Sigmoid colon (tissue), 7 donors: ENCODE measurements around the gene CLTCL1. TPM values are rescaled to one million over a fixed set of nuclear protein-coding genes. Genes with fewer than 3 reads are reported as not detected.

ENCODE experiments used
- DNase-seq: peaks from one replicate; pipeline ENCODE4 v3.0.0-alpha.2; 2019
- H3K27ac ChIP-seq, 4 donors: fragments of 200-600 bp; sonication (generic); one replicate each; pipeline ENCODE4 v1.5.1; 2016 to 2019; ENCODE audit warnings: mild to moderate bottlenecking in 1 of 4
- H3K27me3 ChIP-seq, 3 donors: fragments of 200-600 bp; sonication (generic); one replicate each; pipeline ENCODE4 v1.5.1; 2019; ENCODE audit warnings: mild to moderate bottlenecking in 1 of 3
- H3K36me3 ChIP-seq, 4 donors: fragments of 200-600 bp; sonication (generic); one replicate each; pipeline ENCODE4 v1.5.1; 2016 to 2019
- H3K4me1 ChIP-seq, 4 donors: fragments of 200-600 bp; sonication (generic); one replicate each; pipeline ENCODE4 v1.5.1; 2017 to 2019
- H3K4me3 ChIP-seq, 4 donors: fragments of 200-600 bp; sonication (generic); one replicate each; pipeline ENCODE4 v1.5.1; 2017 to 2019; ENCODE audit warnings: mild to moderate bottlenecking in 2 of 4, moderate library complexity in 1 of 4
- H3K9me3 ChIP-seq, 4 donors: fragments of 200-600 bp in 3 of 4; sonication (generic) in 3 of 4; one replicate each; pipeline versions ENCODE4 v1.5.1 to v1.6.1; 2013 to 2019
- EP300 ChIP-seq, 4 donors: sonication (generic); formaldehyde crosslinking; IDR thresholded peaks; one replicate each; pipeline ENCODE4 v1.6.1; 2017; ENCODE audit warnings: antibody characterized with exemption in 4 of 4
- POLR2A ChIP-seq, 2 donors: fragments of 450-650 bp; IDR thresholded peaks; one replicate each; pipeline ENCODE4 v1.6.1; 2016; ENCODE audit warnings: antibody characterized with exemption in 2 of 2, mild to moderate bottlenecking in 2 of 2, moderate library complexity in 2 of 2
- POLR2AphosphoS5 ChIP-seq, 4 donors: sonication (generic); formaldehyde crosslinking; IDR thresholded peaks; one replicate each; pipeline ENCODE4 v1.6.1; 2017; ENCODE audit warnings: antibody characterized with exemption in 4 of 4
- WGBS, 2 donors: extraction: QIAGEN DNeasy Blood & Tissue Kit; methylation state at CpG; one replicate each; pipeline ENCODE4 v1.1.7; 2013; 5-methylcytosine and 5-hydroxymethylcytosine counted together
- intact Hi-C: fragments of 100-400 bp; cut with DNase I; formaldehyde crosslinking; loops from one replicate; pipeline ENCODE4 v1.15.1; 2023
- polyA plus RNA-seq, 3 donors: library from polyadenylated mRNA; stranded (reverse); fragments of 200-250 nt; gene quantifications; one replicate each; pipeline ENCODE4 v1.2.3, GENCODE V29; 2013
- total RNA-seq, 4 donors: library from RNA; depleted of rRNA; stranded (reverse); fragments of >200 nt; gene quantifications; one replicate each; pipeline ENCODE4 v1.1.0, GENCODE V29; 2016
- TF ChIP-seq, protein P1 (sequence below), 4 experiments: fragments of 450-650 bp in 3 of 4; fragments of 200-600 bp in 1 of 4; IDR thresholded peaks; one replicate each; pipeline ENCODE4 v1.5.1; 2016 to 2019; ENCODE audit warnings: antibody characterized with exemption in 4 of 4, mild to moderate bottlenecking in 3 of 4, moderate library complexity in 2 of 4
- donor health status: healthy with polysubstance abuse.
- donor health status: Bipolar disorder and iron deficiency.
- donor health status: healthy.

Gene CLTCL1
- total and polyA plus RNA-seq, 7 donors = 0.92 to 5.0 (median 2.4) TPM

DNA sequence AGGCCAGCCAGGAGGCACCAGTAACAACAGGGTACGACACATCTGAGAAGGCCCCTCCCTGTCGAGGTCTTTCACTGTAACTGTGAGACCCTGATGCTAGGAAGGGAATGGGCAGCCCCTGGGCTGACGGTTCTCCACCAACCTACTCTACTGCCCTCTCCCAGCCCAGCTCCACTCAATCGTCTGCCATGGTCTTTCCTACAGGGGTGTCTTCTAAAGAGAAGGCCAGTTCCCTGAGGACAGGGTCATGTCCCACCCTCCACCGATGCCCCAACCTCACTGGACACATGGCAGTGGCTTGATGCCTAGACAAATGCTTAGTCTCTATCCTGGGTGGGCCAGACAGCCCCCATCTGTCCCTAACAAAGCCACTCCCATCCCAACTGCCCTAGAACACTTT is 67.0 kb downstream of the CLTCL1 start:
- intact Hi-C loops = no loop called here
- H3K4me1 ChIP-seq = no peaks in the 10 kb centered on the region
- DNase-seq = no peak
- TF ChIP-seq POLR2AphosphoS5 (IDR thresholded peaks at IDR 0.05) (no peak), POLR2A (IDR thresholded peaks at IDR 0.05) (no peak), EP300 (IDR thresholded peaks at IDR 0.05) (no peak)
- TF ChIP-seq, protein P1, sequence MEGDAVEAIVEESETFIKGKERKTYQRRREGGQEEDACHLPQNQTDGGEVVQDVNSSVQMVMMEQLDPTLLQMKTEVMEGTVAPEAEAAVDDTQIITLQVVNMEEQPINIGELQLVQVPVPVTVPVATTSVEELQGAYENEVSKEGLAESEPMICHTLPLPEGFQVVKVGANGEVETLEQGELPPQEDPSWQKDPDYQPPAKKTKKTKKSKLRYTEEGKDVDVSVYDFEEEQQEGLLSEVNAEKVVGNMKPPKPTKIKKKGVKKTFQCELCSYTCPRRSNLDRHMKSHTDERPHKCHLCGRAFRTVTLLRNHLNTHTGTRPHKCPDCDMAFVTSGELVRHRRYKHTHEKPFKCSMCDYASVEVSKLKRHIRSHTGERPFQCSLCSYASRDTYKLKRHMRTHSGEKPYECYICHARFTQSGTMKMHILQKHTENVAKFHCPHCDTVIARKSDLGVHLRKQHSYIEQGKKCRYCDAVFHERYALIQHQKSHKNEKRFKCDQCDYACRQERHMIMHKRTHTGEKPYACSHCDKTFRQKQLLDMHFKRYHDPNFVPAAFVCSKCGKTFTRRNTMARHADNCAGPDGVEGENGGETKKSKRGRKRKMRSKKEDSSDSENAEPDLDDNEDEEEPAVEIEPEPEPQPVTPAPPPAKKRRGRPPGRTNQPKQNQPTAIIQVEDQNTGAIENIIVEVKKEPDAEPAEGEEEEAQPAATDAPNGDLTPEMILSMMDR (IDR thresholded peaks at IDR 0.05) = no peak
- no peaks in the 10 kb centered on the region for H3K9me3 ChIP-seq
- H3K27me3 ChIP-seq = no peaks in the 10 kb centered on the region
- WGBS, 2 donors = 90 to 92% methylated on average over 5 of the region's 5 CpGs
- no peak overlapping the region for H3K4me3 ChIP-seq
- no peak overlapping the region for H3K27ac ChIP-seq
- peaks cover 0 to 28% (median 6%) of the 10 kb centered on the region in 4 donors for H3K36me3 ChIP-seq

DNA sequence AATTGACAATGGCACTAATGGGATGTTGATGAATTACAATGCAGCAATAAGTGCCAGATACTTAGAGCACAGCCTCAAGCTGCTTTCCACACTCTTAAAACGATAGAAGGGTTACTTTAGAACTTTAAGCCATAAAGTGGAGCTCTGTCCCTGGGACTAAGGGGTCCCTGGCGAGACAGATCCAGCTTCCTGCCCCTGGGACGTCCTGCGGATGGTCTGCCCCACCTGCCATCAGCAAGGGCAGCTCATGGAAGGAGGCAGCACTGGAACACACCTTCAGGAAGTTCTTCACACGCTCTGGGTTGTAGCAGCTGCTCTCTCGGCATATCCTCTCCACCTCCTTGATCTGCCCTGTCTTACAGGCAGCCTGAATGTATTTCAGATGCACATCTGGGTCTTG is 67.9 kb downstream of the CLTCL1 start:
- Histone ChIP-seq H3K27me3 (no peaks in the 10 kb centered on the region), H3K4me1 (no peaks in the 10 kb centered on the region), H3K9me3 (no peaks in the 10 kb centered on the region), H3K4me3 (no peak overlapping the region), H3K36me3 (peaks cover 0 to 28% (median 6%) of the 10 kb centered on the region in 4 donors), H3K27ac (no peak overlapping the region)
- intact Hi-C loops = no loop called here
- WGBS, 2 donors = 84 to 89% methylated on average over 6 of the region's 6 CpGs
- DNase-seq = no peak
- TF ChIP-seq, protein P1 (IDR thresholded peaks at IDR 0.05) = no peak

DNA sequence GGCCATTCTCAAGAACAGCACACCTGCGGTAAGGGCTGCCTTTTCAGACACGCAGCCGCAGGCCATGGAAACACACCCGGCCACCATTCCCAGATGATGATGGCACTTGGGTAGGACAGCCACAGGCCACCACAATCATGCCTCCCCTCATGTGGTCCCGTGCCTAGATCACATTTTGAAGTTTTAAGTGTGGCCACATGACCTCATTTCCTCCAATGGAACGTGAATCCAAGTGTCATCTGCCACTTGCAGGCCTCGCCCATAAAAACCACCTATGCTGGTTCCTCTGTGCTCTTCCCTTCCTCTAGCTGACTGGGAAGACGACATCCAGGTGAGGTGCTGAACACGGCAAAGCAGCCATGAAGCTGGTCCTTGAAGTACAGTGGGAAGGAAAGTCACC is 68.4 kb downstream of the CLTCL1 start:
- Histone ChIP-seq H3K27ac (no peak overlapping the region), H3K4me3 (no peak overlapping the region), H3K9me3 (no peaks in the 10 kb centered on the region), H3K36me3 (peaks cover 0 to 28% (median 6%) of the 10 kb centered on the region in 4 donors), H3K27me3 (no peaks in the 10 kb centered on the region), H3K4me1 (no peaks in the 10 kb centered on the region)
- intact Hi-C loops = no loop called here
- TF ChIP-seq POLR2AphosphoS5 (IDR thresholded peaks at IDR 0.05) (no peak), POLR2A (IDR thresholded peaks at IDR 0.05) (no peak)
- no peak for DNase-seq
- 88 to 89% methylated on average over 9 of the region's 9 CpGs for WGBS, 2 donors

DNA sequence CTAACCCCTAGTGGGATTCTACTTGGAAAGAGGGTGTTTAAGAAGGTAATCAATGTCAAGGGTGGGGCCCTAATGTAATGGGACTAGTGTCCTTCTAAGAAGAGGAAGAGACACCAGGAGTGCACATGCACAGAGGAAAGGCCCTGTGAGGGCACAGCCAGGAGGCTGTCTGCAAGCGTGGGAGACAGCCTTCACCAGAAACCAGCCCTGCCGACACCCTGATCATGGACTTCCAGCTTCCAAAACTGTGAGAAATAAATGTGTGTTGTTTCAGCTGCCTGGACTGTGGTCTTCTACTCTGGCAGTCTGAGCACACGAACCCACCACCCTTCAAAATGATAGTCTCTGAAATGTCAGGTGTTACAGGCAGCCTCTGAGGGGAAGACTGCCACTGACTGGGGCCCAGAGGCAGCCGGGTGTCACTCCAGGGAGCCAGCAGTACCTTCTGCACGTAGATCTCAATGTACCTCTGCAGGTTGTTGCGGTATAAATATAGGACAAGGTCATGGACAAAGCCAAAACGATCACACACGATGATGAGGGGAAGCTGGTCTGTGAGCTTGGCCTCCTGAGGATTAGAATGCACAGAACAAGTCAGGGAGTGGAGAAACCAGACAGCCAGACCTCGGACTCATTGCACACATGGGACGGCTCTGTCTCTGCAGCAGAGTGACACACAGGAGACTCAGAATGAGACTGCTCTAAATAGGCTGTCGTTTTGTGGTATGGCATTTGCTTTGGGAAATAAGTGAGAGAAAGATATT is 69.1 kb downstream of the CLTCL1 start:
- Histone ChIP-seq H3K27ac (no peak overlapping the region), H3K27me3 (no peaks in the 10 kb centered on the region), H3K4me3 (no peak overlapping the region), H3K36me3 (peaks cover 0 to 28% (median 6%) of the 10 kb centered on the region in 4 donors), H3K9me3 (no peaks in the 10 kb centered on the region), H3K4me1 (no peaks in the 10 kb centered on the region)
- intact Hi-C loops = no loop called here
- DNase-seq = no peak
- 93 to 94% methylated on average over 11 of the region's 11 CpGs for WGBS, 2 donors
- TF ChIP-seq POLR2A (IDR thresholded peaks at IDR 0.05) = no peak
- no peak for TF ChIP-seq EP300 (IDR thresholded peaks at IDR 0.05)
- TF ChIP-seq, protein P1 (IDR thresholded peaks at IDR 0.05) = no peak
- TF ChIP-seq POLR2AphosphoS5 (IDR thresholded peaks at IDR 0.05) = no peak

DNA sequence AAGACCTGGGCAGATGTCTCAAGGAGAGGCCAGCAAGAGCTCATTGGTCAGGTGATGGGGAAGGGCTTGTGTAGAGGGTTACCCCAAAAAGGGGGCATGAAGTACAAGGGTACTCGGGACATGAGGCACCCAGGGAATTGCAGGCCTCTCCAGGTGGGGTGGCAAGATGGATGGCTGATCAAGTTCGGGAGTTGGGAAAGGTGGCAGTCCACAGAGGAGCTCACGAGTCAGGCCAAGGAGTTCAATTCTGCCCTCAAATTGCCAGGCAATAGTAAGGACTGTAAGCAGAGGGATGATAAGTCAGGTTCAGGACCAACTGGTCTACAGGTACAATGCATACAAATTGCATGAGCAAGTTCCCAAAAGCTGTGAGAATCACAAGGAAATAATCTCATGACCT is 70.7 kb downstream of the CLTCL1 start:
- H3K9me3 ChIP-seq = no peaks in the 10 kb centered on the region
- 90 to 95% methylated on average over 3 of the region's 3 CpGs for WGBS, 2 donors

More for the DNA sequence above, 70.7 kb downstream of the CLTCL1 start:
- Histone ChIP-seq H3K27me3 (no peaks in the 10 kb centered on the region), H3K4me1 (no peaks in the 10 kb centered on the region), H3K36me3 (peaks cover 0 to 28% (median 6%) of the 10 kb centered on the region in 4 donors), H3K27ac (no peak overlapping the region), H3K4me3 (no peak overlapping the region)
- no peak for DNase-seq
- no peak for TF ChIP-seq POLR2A (IDR thresholded peaks at IDR 0.05)
- no peak for TF ChIP-seq EP300 (IDR thresholded peaks at IDR 0.05)
- TF ChIP-seq POLR2AphosphoS5 (IDR thresholded peaks at IDR 0.05) = no peak
- TF ChIP-seq, protein P1 (IDR thresholded peaks at IDR 0.05) = no peak
- intact Hi-C loops = no loop called here
